Measurements from ENCODE around the gene TXNRD2. TPM values are rescaled to one million over a fixed set of nuclear protein-coding genes. Genes with fewer than 3 reads are reported as not detected.

The TXNRD2 gene
- total and polyA plus RNA-seq, 2 experiments from 2014 or later = 11.2 to 12.4 TPM

GRCh38 chr22:19929586-19930550 is 11.8 kb downstream of the TXNRD2 start (continued):
- TF ChIP-seq ZNF462 (CRISPR knock-in tag; IDR thresholded peaks at IDR 0.05) (no peak), JUNB (IDR thresholded peaks at IDR 0.05; ENCODE audit: unreplicated experiment) (no peak)

- no peaks in the 10 kb centered on the region for H4K20me1 ChIP-seq (replicated peaks; ENCODE audit: insufficient read depth)
- H3F3A ChIP-seq (replicated peaks; ENCODE audit: low read depth) = no peaks in the 10 kb centered on the region
- H2AFZ ChIP-seq = no peak overlapping the region
- no peak for ATAC-seq
- no peak overlapping the region for H3K4me3 ChIP-seq
- no peak overlapping the region for H3K4me2 ChIP-seq
- H3K27ac Mint-ChIP-seq = no peak overlapping the region
- H3K27me3 ChIP-seq (ENCODE audit: insufficient read depth) = no peaks in the 10 kb centered on the region
- H3K36me3 ChIP-seq (ENCODE audit: insufficient read depth) = no peaks in the 10 kb centered on the region
- no peak overlapping the region for H3K27ac ChIP-seq (ENCODE audit: low read depth)
- no peak overlapping the region for H3K4me3 Mint-ChIP-seq
- H3K79me2 ChIP-seq (replicated peaks; ENCODE audit: insufficient read depth) = no peaks in the 10 kb centered on the region
- H3K9me3 Mint-ChIP-seq = no peaks in the 10 kb centered on the region
- H3K4me1 Mint-ChIP-seq = no peaks in the 10 kb centered on the region
- no peaks in the 10 kb centered on the region for H3K4me1 ChIP-seq (ENCODE audit: insufficient read depth)
- no peaks in the 10 kb centered on the region for H3K36me3 Mint-ChIP-seq (ENCODE audit: low read depth)
- DNase-seq (ENCODE audit: low spot score) = no peak
- no peaks in the 10 kb centered on the region for H3K9me2 ChIP-seq (ENCODE audit: insufficient read depth)
- no peaks in the 10 kb centered on the region for H3K27me3 Mint-ChIP-seq (ENCODE audit: insufficient read depth, low read depth, poor library complexity)
- TF ChIP-seq STAT1 (IDR thresholded peaks at IDR 0.05; ENCODE audit: unreplicated experiment) (no peak), ZNF462 (CRISPR knock-in tag; IDR thresholded peaks at IDR 0.05) (no peak), EZH2phosphoT487 (IDR thresholded peaks at IDR 0.05; ENCODE audit: unreplicated experiment) (no peak), ZNF331 (CRISPR knock-in tag; IDR thresholded peaks at IDR 0.05; ENCODE audit: low read depth) (no peak), EZH2 (IDR thresholded peaks at IDR 0.05; ENCODE audit: low read depth, unreplicated experiment) (no peak)
These were observed 13.4 kb downstream of the TXNRD2 start for GRCh38 chr22:19928207-19928606.
